ENCODE measurements around the gene AHRR.

DNA sequence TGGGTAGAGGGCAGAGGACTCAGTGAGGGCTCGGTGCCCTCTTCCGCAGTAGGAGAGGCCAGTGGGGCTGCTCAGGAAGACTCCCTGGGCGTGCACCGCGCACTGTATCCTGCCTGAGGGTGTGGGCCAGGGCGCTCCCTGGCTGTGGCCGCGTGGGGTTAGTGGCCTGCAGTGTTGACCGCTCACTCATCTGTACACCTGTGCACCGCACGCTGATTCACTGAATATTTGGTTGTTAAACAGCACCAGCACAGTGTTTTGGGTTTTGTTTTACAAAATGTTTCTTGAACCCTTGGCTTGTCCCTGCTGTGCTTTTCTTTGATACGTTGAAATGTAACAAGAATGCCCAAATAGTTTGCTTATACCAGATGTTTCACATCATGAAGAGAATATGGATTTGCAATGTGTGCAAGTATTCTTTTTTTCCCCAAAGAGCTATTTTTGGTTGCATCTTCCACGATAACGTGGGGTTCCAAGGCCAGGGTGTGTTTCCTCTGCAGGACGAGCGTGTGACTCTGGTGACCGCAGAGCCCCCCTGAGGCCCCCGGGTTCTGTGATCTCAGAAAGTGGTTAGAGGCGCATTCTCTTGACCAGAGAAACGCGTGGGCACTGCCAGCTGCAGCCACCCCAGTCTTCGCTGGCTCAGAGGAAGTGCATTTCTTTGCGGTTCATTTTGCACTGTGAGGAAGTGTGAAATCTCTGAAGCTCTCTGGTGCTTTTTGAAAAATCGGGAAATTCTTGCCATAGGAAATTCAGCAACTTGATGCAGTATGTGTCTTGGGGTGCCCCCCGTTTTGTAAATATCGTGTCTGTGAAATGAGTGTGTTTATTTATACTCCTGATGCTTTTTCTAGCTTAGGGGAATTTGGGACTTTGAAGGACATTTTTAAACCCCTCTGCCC lies 46.9 kb downstream of the AHRR start:
- TF ChIP-seq CTCF (conservative IDR thresholded peaks at IDR 0.05; ENCODE audit: low read depth, low read length) (no peak), EZH2phosphoT487 (IDR thresholded peaks at IDR 0.05; ENCODE audit: borderline replicate concordance, low read length) (no peak)
